Natural killer cell (primary cell): ENCODE measurements around the gene RNF114. TPM values are rescaled to one million over a fixed set of nuclear protein-coding genes. Genes with fewer than 3 reads are reported as not detected.
"Not testable (repeated sequence)": the region's sequence is repeated elsewhere in the genome, so short reads cannot be mapped to it uniquely, and the experiment has no call there.

Source experiments
- ATAC-seq, 3 donors: fragments of 150-1000 bp in 2 of 3; fragments of 200-7000 bp in 1 of 3; cut with Tn5 transposase; 1 replicate in 1 of 3; 2 replicates in 2 of 3; pipeline ENCODE4 v1.10.0; 2021; ENCODE audit warnings: mild to moderate bottlenecking in 2 of 3, moderate library complexity in 2 of 3
- DNase-seq, 2 donors: peaks; one replicate each; pipeline versions ENCODE4 v3.0.0 to v3.0.0-alpha.2; 2013 to 2021; ENCODE audit warnings: mixed read lengths in 1 of 2
- H3K27ac ChIP-seq: one replicate; pipeline ENCODE4 v1.5.1; 2013; ENCODE audit warnings: mild to moderate bottlenecking, low read length
- H3K27me3 ChIP-seq: one replicate; pipeline ENCODE4 v1.6.1; 2013; ENCODE audit warnings: low read length; ENCODE audit not compliant: control insufficient read depth, insufficient read depth
- H3K36me3 ChIP-seq: one replicate; pipeline ENCODE4 v1.6.1; 2013; ENCODE audit warnings: low read length; ENCODE audit not compliant: control insufficient read depth, insufficient read depth
- H3K4me1 ChIP-seq: one replicate; pipeline ENCODE4 v1.6.1; 2013; ENCODE audit warnings: low read length; ENCODE audit not compliant: control insufficient read depth, insufficient read depth
- H3K4me3 ChIP-seq: one replicate; pipeline ENCODE4 v1.5.1; 2013; ENCODE audit warnings: low read length
- H3K9me3 ChIP-seq: one replicate; pipeline ENCODE4 v1.6.1; 2013; ENCODE audit warnings: low read length; ENCODE audit not compliant: control insufficient read depth, insufficient read depth
- H3K27ac Mint-ChIP-seq, 2 donors: one replicate each; pipeline ENCODE4 v1.8.0; 2022; ENCODE audit warnings: mild to moderate bottlenecking in 2 of 2, mixed read lengths in 2 of 2, moderate library complexity in 1 of 2
- H3K27me3 Mint-ChIP-seq, 2 donors: one replicate each; pipeline ENCODE4 v1.8.0; 2022; ENCODE audit warnings: low read depth in 2 of 2, mixed read lengths in 2 of 2
- H3K36me3 Mint-ChIP-seq: one replicate; pipeline ENCODE4 v1.8.0; 2022; ENCODE audit warnings: mixed read lengths
- H3K4me1 Mint-ChIP-seq, 2 donors: one replicate each; pipeline ENCODE4 v1.8.0; 2022; ENCODE audit warnings: mixed read lengths in 2 of 2
- H3K4me3 Mint-ChIP-seq: one replicate; pipeline ENCODE4 v1.8.0; 2022; ENCODE audit warnings: mild to moderate bottlenecking, moderate library complexity, mixed read lengths
- H3K9me3 Mint-ChIP-seq, 2 donors: one replicate each; pipeline ENCODE4 v1.8.0; 2022; ENCODE audit warnings: mixed read lengths in 2 of 2
- whole genome bisulfite sequencing: methylation state at CpG from one replicate; pipeline ENCODE4 v1.1.7; 2013; ENCODE audit warnings: missing lambda C conversion rate; ENCODE audit not compliant: insufficient coverage; 5-methylcytosine and 5-hydroxymethylcytosine counted together
- intact Hi-C: fragments of 100-400 bp; cut with micrococcal nuclease; formaldehyde crosslinking; loops from one replicate; pipeline ENCODE4 v1.14.2; 2022
- total RNA-seq, 4 donors: library from RNA; stranded (reverse); fragments of 120-200 nt in 1 of 4; gene quantifications; one replicate each; pipeline versions ENCODE4 v1.2.3 to v1.2.4, GENCODE V29; 2013 to 2022
- TF ChIP-seq, protein P1 (sequence below): fragments of 200-600 bp; IDR thresholded peaks from one replicate; pipeline ENCODE4 v1.8.0; 2022; ENCODE audit warnings: antibody characterized with exemption

Gene RNF114
- total RNA-seq, 3 donors from 2014 or later (not counting 1 experiment from before 2014, with no cell fraction given): 92.3 to 108 (median 100) TPM

DNA sequence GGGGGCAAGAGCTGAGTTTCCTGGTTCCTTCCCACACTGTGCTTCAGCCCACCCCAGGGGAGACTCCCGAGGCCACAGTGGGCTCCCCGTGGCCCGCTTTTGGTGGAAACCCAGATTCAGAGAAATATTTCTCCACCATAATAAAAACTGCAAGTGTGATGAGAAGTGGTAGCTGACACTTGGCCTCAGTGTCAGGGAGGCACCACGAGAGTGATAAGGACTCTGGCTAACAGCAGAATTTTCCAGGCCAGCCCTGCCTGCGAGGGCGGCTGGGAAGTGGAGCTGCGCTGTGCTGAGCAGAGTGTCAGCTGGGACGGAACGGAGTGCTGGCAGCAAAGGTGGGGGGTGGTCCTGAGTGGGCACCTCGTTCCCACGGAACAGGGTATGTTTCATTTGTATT lies 43.4 kb upstream of the RNF114 start:
- TF ChIP-seq, protein P1, sequence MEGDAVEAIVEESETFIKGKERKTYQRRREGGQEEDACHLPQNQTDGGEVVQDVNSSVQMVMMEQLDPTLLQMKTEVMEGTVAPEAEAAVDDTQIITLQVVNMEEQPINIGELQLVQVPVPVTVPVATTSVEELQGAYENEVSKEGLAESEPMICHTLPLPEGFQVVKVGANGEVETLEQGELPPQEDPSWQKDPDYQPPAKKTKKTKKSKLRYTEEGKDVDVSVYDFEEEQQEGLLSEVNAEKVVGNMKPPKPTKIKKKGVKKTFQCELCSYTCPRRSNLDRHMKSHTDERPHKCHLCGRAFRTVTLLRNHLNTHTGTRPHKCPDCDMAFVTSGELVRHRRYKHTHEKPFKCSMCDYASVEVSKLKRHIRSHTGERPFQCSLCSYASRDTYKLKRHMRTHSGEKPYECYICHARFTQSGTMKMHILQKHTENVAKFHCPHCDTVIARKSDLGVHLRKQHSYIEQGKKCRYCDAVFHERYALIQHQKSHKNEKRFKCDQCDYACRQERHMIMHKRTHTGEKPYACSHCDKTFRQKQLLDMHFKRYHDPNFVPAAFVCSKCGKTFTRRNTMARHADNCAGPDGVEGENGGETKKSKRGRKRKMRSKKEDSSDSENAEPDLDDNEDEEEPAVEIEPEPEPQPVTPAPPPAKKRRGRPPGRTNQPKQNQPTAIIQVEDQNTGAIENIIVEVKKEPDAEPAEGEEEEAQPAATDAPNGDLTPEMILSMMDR: no peak
- peaks cover 5 to 18% of the 10 kb centered on the region in 2 donors for H3K4me1 Mint-ChIP-seq
- Histone ChIP-seq H3K9me3 (no peaks in the 10 kb centered on the region), H3K27me3 (no peaks in the 10 kb centered on the region), H3K27ac (no peak overlapping the region), H3K4me1 (peaks cover 18% of the 10 kb centered on the region), H3K4me3 (no peak overlapping the region), H3K36me3 (peaks cover 17% of the 10 kb centered on the region)
- WGBS: 84% methylated on average over 11 of the region's 11 CpGs
- ATAC-seq (no peak), DNase-seq (no peak)
- intact Hi-C loops: no loop called here
- no peaks in the 10 kb centered on the region for H3K9me3 Mint-ChIP-seq
- no peak overlapping the region for H3K27ac Mint-ChIP-seq
- H3K4me3 Mint-ChIP-seq: no peak overlapping the region
- H3K36me3 Mint-ChIP-seq: no peaks in the 10 kb centered on the region
- H3K27me3 Mint-ChIP-seq: no peaks in the 10 kb centered on the region

DNA sequence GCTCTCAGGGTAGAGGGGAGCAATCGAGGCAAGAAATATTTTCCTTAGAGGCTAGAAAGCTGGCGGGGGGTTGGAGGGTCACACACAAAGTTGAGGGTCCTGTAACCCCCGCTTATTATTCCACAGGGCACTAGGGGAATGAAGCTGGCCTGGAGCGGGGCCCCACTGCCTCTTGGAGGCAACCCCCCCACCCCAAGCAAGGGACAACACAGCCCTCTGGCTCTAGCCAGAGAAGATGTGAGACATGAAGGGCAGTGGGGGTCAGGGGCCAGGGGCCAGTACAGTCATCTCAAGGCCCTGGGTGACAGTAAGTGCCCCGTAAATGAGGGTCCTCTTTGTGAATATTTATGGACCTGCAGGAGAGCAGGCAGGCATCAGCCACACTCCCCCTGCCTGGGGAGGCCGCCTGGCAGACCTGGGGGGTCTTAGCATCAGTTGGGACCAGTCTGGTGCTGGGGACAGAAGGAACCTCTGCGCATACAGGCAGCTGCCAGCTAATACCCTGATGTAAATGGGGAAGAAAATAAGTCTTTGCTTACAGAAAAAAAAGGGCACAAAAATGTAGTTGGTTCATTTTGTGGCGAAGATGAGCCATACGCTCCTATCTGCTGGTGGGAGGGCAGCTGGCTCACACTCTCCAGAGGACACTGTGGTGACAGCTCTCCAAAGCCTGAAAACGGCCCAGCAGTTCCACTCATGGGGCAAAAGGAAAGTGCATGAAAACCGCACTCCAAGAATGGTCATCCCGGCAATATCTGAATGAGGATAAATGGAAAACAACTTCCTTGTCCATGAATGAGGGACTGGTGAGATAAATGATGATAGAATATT lies 42.7 kb upstream of the RNF114 start:
- Histone ChIP-seq H3K9me3 (no peaks in the 10 kb centered on the region), H3K4me1 (peaks cover 18% of the 10 kb centered on the region), H3K27ac (no peak overlapping the region), H3K4me3 (no peak overlapping the region), H3K36me3 (peaks cover 11% of the 10 kb centered on the region), H3K27me3 (no peaks in the 10 kb centered on the region)
- Mint-ChIP-seq H3K36me3 (no peaks in the 10 kb centered on the region), H3K4me3 (no peak overlapping the region), H3K27me3 (no peaks in the 10 kb centered on the region), H3K9me3 (no peaks in the 10 kb centered on the region), H3K4me1 (peaks cover 2 to 15% of the 10 kb centered on the region in 2 donors), H3K27ac (no peak overlapping the region)
- intact Hi-C loops: no loop called here
- 81% methylated on average over 11 of the region's 12 CpGs for WGBS
- TF ChIP-seq, protein P1: no peak
- no peak for ATAC-seq
- DNase-seq: no peak

DNA sequence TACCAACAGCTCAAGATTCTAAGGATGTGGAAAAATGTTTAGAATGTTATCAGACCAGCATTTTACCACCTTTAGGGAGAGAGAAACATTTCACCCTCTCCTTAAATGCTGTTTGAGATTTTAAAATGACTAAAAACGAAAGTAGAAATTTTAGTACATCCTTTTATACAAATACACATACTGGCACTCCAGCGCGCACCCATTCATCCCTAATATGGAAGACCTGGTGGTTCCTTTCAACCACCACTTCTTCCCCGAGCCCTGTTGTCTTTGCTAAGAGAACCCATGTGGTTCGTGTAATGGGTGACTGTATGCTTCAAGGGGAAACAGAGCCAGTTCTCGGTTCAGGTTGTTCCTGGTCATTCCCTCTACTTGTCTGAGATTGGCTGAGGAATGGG lies 42.1 kb upstream of the RNF114 start:
- Mint-ChIP-seq H3K27ac (no peak overlapping the region), H3K4me1 (peaks cover 0 to 9% of the 10 kb centered on the region in 2 donors), H3K4me3 (no peak overlapping the region), H3K27me3 (no peaks in the 10 kb centered on the region), H3K9me3 (no peaks in the 10 kb centered on the region), H3K36me3 (no peaks in the 10 kb centered on the region)
- intact Hi-C loops: no loop called here
- DNase-seq: no peak
- Histone ChIP-seq H3K9me3 (no peaks in the 10 kb centered on the region), H3K36me3 (peaks cover 8% of the 10 kb centered on the region), H3K4me3 (no peak overlapping the region), H3K4me1 (peaks cover 18% of the 10 kb centered on the region), H3K27ac (no peak overlapping the region), H3K27me3 (no peaks in the 10 kb centered on the region)
- WGBS: 66% methylated on average over 6 of the region's 6 CpGs
- no peak for ATAC-seq
- TF ChIP-seq, protein P1: no peak

DNA sequence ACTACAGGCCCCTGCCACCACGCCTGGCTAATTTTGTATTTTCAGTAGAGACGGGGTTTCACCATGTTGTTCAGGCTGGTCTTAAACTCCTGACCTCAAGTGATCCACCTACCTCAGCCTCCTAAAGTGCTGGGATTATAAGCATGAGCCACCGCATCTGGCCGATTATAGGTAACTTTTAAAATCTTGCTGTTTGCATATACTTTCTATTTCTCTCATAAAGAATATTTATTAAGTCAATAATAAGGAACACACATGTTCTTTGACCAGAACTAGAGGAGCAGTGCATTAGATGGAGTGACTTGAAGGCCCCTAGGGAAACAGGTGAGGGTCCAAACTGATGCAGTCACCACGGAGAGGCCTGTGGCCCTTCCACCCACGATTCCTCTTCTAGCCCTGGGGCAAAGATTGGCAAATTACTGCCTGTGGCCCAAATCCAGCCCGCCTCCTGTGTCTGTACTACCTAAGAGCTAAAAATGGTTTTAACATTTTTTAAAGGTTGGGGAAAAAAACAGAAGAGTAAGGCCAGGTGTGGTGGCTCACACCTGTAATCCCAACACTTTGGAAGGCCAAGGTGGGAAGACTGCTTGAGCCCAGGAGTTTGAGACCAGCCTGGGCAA lies 40.6 kb upstream of the RNF114 start:
- H3K27ac ChIP-seq, H3K27me3 ChIP-seq, H3K27me3 Mint-ChIP-seq, H3K9me3 ChIP-seq, H3K36me3 ChIP-seq, intact Hi-C loops, H3K36me3 Mint-ChIP-seq, H3K4me3 ChIP-seq, ATAC-seq, H3K4me1 Mint-ChIP-seq, DNase-seq, H3K9me3 Mint-ChIP-seq, H3K4me3 Mint-ChIP-seq, H3K27ac Mint-ChIP-seq: not testable (repeated sequence)
- H3K4me1 ChIP-seq: peaks cover 18% of the 10 kb centered on the region
- 89% methylated on average over 5 of the region's 7 CpGs for WGBS
